ENCODE results near the gene KRT71.

Gene KRT71

DNA sequence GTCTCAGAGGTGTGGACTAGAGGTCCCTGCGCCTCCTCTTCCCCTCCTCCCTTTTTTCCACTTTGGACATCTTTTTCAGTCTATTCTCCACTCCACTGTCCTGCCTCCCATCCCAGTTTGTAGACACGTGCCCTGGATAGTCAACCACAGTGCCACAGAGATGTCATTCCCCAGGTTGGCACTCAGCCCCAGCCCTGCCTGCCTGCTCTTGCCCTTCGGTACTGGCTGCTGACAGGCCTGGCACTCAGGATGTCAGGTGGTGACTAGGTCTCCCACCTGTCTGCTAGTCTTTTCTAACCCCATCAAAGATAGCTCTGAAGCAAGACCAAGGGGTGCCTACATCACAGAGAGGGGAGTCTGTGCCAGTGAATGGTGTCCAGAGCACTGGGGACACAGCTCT is 15.8 kb downstream of the KRT71 start:
- no peak overlapping the region for H3K4me3 ChIP-seq (ENCODE audit: low read length)
- no peak for TF ChIP-seq ZNF274 (IDR thresholded peaks at IDR 0.05; ENCODE audit: low read depth, low read length)

DNA sequence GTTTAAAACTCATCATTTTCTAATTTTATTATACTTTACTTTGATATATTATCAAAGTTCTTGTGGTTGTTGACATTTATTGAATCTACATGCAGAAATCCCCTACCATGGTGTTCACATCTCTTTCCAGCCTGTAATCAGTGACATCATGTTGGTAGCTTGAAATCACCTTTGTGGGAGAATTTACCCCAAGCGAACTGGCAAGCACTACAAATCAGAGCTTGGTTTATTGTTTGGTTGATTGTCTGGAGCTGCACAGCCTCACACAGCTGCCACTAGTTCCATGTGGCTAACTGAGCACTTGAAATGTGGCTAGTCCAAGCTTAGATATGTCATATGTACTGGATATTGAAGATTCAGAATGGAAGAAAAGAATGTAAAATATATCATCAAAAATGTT is 17.4 kb downstream of the KRT71 start:
- TF ChIP-seq ZNF274 (IDR thresholded peaks at IDR 0.05; ENCODE audit: low read depth, low read length): no peak
- H3K4me3 ChIP-seq (ENCODE audit: low read length): no peak overlapping the region

DNA sequence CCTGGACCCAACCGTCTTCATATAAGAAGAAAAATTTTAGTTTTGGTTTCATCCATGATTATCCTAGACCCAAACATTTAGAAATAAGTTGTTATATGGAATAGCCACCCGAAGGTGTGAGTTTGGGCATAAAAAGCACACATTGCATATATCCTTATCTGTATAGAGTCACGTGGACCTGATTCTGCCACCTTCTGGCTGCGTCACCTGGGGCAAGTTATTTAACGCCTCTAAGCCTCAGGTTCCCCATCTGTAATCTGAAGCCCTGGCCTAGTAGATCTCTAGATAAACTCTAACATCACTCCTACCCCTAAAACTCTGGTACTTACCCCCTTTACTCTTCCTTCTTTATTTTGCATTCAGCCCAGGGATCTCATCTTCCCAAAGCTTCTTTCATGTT is 18.5 kb downstream of the KRT71 start:
- no peak overlapping the region for H3K4me3 ChIP-seq (ENCODE audit: low read length)
- no peak for TF ChIP-seq ZNF274 (IDR thresholded peaks at IDR 0.05; ENCODE audit: low read depth, low read length)

DNA sequence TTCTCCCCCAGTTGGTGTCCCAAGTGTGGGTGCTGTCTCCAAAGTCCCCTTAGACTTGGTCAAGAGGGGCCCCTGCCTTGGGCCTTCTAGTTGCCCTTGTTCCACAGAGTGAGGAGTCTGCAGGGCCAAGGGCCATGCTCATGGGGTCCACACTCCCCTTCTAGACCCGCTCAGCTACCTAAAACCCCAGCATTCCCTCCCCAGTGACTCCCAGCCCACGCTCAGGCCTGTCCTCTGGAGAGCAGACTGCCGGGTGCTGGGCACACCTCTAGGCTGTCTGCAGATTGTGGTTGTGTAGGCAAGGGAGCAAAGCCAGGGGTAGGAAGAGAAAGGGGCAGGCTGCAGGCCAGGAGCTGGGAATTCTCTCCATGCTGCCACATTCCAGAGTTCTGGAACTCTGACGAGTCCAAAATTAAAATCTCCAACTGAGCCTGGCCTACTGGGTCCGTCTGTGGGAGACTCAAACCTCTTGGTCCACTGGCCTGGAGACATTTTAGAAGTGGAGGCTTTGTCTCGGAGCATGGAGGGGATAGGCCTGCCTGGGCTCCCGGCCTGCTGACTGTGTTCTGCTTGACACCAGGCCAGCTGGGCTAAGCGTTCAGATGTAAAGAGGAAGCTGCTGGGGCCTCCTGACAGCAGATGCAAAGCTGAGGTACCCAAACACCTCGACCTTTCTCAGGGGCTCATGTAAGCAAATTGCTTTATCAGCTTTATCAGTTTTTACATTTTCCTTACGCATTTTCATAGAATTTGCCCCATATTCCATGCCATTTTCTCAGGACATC is 19.1 kb downstream of the KRT71 start:
- TF ChIP-seq ZNF274 (IDR thresholded peaks at IDR 0.05; ENCODE audit: low read depth, low read length): no peak
- no peak overlapping the region for H3K4me3 ChIP-seq (ENCODE audit: low read length)

DNA sequence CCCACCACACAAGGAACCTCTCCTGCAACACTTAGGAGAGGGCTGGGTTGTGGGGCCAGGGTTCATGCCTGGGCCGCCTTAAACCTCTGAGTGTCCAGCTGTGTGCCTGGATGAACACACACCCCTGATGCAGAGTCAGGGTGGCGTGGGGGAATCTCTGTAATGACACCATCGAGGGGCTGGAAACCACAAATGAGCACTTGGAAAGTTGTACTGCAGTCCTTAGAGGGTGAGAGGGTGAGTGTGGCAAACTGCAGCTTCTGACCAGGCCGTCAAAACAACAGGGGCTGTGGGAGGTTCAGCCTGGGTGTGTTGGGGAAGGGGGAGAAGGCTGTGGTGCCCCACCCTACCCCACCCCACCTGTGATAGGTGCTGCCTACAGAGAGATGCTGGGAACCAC is 20.3 kb downstream of the KRT71 start:
- TF ChIP-seq ZNF274 (IDR thresholded peaks at IDR 0.05; ENCODE audit: low read depth, low read length): no peak
- H3K4me3 ChIP-seq (ENCODE audit: low read length): no peak overlapping the region

DNA sequence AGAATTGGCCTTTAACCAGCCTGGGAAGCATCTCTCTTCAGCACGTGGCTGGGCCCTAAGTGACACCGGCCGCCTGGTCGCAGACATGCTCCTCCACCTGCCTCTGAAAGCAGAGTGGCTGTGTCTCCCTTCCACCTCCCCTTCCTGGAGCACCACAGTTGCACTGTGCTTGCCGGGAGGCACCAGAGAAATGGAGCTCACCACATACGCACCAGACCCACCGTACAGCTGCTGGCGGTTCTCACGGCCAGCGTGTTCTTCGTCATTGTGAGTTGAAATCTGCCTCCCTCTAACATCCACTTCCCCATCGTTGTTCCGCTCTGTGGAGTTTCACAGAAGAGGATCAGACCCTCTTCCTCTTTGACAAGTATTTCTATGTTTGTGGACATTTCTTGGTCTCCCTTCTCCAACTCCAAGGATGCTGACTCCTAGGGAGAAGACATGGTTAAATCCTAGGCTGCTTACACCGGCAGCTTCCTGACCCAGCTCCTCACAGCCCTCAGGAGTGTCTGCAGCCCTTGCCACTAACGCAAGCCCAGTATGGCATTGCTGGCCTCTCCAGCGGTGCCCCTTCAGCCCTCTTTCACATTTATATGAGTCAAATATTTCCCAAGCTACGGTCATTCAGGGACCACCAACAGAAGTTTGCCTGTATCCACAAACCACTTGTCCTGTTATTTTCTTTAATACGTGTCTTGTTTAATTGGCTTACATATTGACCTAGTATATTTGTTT is 21.2 kb downstream of the KRT71 start:
- no peak overlapping the region for H3K4me3 ChIP-seq (ENCODE audit: low read length)
- no peak for TF ChIP-seq ZNF274 (IDR thresholded peaks at IDR 0.05; ENCODE audit: low read depth, low read length)

DNA sequence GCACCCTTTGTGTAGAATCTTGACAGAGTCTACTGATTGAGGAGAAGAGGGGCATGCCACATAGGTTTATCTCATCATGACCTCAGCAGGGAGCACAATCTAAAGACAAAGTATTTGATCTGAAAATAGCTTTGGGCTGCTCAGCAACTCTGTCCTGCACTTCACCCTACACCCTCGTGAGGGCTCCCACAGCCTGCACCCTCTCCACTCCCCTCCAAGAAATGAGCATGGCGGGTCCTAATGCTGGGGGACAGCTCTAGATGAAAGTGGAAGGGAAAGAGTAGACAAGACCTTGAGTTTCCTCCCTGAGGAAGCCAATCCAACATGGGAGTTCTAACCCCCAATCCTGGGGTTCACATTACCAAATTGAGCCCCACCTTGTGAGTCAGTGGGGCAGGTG is 22.0 kb downstream of the KRT71 start:
- H3K4me3 ChIP-seq (ENCODE audit: low read length): no peak overlapping the region
- TF ChIP-seq ZNF274 (IDR thresholded peaks at IDR 0.05; ENCODE audit: low read depth, low read length): no peak

DNA sequence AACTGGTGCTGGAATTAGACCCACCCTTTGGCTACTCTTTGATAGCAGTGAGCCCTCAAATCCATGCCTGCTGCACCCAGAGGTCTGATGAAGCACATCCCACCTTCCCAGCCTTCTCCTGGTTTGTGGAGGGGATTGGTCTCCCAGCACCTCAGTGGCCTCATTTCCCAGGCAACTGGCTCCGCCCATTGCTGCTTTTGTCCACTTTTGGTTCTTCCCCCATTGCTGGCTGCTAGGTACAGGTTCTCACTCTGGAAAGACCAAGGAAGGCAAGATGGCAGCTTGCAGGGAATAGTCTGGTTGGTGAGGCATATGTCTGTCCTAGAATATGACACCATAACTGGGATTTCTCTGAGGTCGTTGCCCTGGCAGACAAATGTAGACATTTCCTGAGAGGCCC is 22.6 kb downstream of the KRT71 start:
- H3K4me3 ChIP-seq (ENCODE audit: low read length): no peak overlapping the region
- no peak for TF ChIP-seq ZNF274 (IDR thresholded peaks at IDR 0.05; ENCODE audit: low read depth, low read length)

DNA sequence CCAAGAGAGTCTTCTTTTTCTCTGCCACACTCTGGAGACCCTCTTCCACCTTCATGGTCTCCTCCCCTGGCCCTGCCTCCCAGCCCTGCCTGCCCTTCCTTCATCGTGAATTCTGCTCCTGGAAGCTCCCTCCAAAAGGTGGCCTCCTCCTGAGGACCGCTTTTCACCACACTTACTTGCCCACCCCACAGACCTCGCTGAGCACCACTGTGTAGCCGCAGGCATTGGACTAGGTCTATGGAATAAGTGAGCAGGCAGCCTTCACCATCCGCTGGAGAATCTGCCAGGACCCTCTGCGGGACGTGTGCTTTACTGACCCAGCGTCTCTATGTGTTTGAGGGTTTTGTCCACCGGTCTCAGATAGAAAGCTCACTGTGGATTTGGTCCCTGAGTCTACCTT is 23.1 kb downstream of the KRT71 start:
- no peak overlapping the region for H3K4me3 ChIP-seq (ENCODE audit: low read length)
- no peak for TF ChIP-seq ZNF274 (IDR thresholded peaks at IDR 0.05; ENCODE audit: low read depth, low read length)

DNA sequence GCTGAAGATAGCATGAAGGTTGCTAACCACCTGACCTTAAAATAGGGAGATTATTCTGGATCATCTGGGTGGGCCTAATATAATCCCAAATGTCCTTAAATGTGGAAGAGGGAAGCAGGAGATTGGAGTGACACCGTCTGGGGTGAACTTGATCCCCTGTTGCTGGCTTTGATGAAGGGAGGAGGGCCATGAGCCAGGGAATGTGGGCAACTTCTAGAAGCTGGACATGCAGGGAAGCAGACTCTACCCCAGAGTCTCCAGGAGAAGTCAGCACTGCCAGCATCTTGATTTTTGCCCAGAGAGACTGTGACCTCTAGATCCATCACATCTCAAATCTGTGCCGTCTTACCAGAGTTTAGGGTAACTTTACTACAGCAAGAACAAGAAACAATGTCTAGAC is 23.5 kb downstream of the KRT71 start:
- no peak for TF ChIP-seq ZNF274 (IDR thresholded peaks at IDR 0.05; ENCODE audit: low read depth, low read length)
- no peak overlapping the region for H3K4me3 ChIP-seq (ENCODE audit: low read length)

DNA sequence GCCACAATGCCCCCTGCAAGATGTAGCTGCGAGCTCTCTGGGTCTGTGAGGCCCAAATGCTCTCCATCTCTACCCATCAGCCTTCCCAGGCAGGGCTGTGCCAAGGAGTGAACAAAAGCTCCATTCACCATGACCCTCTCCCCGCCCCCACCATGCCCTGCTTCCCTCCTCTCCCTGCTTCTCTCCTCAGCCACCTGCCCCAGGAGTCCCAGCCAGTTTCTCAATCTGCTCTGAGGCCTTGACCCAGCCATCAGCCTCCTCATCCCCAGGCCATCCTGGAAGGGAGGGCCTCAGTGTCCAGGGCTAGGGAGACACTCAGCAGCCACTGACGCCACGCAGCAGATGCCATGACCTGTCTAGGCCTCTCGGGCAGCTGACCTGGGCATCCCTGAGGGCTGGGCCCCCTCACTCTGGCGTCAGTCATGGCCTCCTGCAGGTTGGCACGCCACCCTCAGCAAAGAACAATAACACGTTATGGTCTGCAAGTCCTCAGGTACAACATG is 24.3 kb downstream of the KRT71 start:
- no peak overlapping the region for H3K4me3 ChIP-seq (ENCODE audit: low read length)
- no peak for TF ChIP-seq ZNF274 (IDR thresholded peaks at IDR 0.05; ENCODE audit: low read depth, low read length)

DNA sequence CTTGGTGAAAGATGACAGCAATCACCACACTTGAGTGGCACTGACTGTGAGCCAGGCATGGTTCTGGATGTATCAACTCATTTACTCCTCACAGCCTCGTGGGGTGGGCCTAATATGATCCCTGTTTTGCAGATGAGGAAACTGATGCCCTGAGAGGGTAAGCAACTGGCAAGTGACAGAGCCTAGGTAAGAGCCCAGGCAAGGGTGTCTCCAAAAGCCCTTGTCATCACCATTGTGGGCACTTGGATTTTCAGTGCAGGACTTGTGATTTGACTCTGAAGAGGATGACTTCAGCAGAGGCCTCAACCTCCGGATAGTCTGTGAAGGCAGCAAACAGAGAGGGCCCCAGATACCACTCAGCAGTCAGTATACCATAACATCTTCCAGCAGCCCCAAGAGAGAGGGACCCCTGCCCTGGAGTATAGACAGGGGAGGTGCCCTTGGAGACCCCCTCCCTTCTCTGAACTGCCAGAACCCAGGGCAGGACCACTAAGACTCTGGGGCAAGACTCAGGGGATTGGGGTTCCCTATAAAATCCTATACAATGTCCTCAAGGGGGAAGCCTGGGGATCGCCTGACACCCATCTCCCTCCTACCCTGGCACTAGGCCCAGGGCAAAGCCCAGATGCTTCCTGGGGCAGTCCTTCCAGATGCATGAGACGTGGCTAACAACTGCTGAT is 25.7 kb downstream of the KRT71 start:
- no peak for TF ChIP-seq ZNF274 (IDR thresholded peaks at IDR 0.05; ENCODE audit: low read depth, low read length)
- no peak overlapping the region for H3K4me3 ChIP-seq (ENCODE audit: low read length)

DNA sequence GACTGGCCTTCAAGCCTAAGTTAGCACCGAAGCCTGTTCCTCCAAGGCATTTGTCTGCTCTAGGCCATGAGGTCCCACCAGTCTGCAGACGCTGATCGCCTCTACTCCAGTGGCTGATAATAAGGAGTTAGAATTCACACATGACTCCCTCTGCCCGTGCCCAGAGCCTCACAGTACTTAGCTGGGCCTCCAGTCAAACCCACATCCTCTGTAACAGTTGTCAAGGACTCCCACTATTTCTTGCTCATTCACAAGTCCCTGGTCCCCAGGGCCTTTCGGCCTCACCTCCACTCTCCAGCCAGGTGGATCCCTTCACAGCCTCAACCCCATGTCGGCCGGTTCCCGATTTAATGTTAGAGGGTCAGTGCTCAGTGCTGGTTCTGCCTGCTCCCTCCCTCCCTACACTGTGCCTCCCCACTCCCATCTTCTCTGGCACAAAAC is 26.4 kb downstream of the KRT71 start:
- no peak overlapping the region for H3K4me3 ChIP-seq (ENCODE audit: low read length)
- no peak for TF ChIP-seq ZNF274 (IDR thresholded peaks at IDR 0.05; ENCODE audit: low read depth, low read length)

DNA sequence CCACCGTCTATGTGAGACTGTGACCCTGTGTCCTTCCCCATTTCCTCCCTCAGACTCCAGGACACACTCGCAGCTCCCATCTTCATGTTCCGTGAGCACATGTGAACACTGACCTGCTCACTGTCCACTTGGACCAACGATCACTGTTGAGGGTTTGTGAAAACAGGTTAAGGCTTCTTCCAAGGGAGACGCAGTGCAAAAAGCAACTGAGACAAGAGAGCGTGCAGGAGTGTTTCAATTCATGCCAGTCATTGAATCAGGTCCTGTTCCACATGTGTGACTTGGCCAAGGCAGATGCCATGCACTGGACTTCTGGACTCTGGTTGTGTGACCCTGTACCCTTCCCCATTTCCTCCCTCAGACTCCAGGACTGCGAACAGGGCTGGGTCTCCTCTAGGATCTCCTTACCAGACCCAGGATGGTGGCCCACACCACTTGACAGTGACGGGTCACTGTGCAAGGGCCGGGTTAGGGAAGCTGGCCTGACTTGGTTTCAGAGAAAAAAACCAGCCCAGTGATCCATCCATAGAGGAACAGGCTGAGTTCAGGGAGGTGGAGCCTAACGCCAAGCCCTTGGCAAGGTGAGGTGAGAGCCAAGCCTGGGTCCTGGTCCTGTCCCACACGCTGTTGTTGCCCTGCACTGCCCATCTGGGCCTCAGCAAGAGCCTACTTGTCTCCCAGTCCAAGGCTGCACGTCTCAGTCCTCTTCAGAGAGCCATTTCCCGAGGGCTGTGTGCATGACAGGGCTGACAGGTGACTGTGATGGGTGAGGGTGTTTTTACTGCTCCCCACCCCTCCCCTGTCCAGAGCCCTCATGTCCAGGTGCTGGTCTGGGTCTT is 27.1 kb downstream of the KRT71 start:
- H3K4me3 ChIP-seq (ENCODE audit: low read length): no peak overlapping the region
- TF ChIP-seq ZNF274 (IDR thresholded peaks at IDR 0.05; ENCODE audit: low read depth, low read length): no peak
